HEK293T (cell line): Measurements from ENCODE around the gene MME.

Source experiments
- ARNT ChIP-seq: fragments of 450-650 bp; IDR thresholded peaks from 2 replicates; pipeline ENCODE4 v1.6.1; 2017; ENCODE audit warnings: mild to moderate bottlenecking
- BHLHE40 ChIP-seq: fragments of 450-650 bp; IDR thresholded peaks from 2 replicates; pipeline ENCODE4 v1.6.1; 2016; ENCODE audit warnings: mild to moderate bottlenecking, moderate library complexity, borderline replicate concordance
- ELF4 ChIP-seq: fragments of 450-650 bp; IDR thresholded peaks from 2 replicates; pipeline ENCODE4 v1.6.1; 2017; ENCODE audit warnings: antibody characterized with exemption
- FOXA1 ChIP-seq: fragments of 450-650 bp; IDR thresholded peaks from 2 replicates; pipeline ENCODE4 v1.6.1; 2016; ENCODE audit warnings: mild to moderate bottlenecking
- FOXK2 ChIP-seq: fragments of 450-650 bp; IDR thresholded peaks from 2 replicates; pipeline ENCODE4 v1.6.1; 2016; ENCODE audit warnings: mild to moderate bottlenecking
- FOXM1 ChIP-seq: fragments of 450-650 bp; IDR thresholded peaks from 2 replicates; pipeline ENCODE4 v1.6.1; 2017; ENCODE audit warnings: mild to moderate bottlenecking, borderline replicate concordance
- L3MBTL2 ChIP-seq: fragments of 450-650 bp; conservative IDR thresholded peaks from 2 replicates; pipeline ENCODE4 v1.6.1; 2016; ENCODE audit warnings: mild to moderate bottlenecking
- LEF1 ChIP-seq: fragments of 450-650 bp; IDR thresholded peaks from 2 replicates; pipeline ENCODE4 v1.6.1; 2017; ENCODE audit warnings: mild to moderate bottlenecking, borderline replicate concordance
- NFRKB ChIP-seq: fragments of 450-650 bp; IDR thresholded peaks from 2 replicates; pipeline ENCODE4 v1.6.1; 2016; ENCODE audit warnings: mild to moderate bottlenecking, moderate library complexity
- PKNOX1 ChIP-seq: fragments of 450-650 bp; IDR thresholded peaks from 2 replicates; pipeline ENCODE4 v1.6.1; 2016
- SP1 ChIP-seq: fragments of 450-650 bp; IDR thresholded peaks from 2 replicates; pipeline ENCODE4 v1.6.1; 2017
- SUZ12 ChIP-seq: fragments of 450-650 bp; IDR thresholded peaks from 2 replicates; pipeline ENCODE4 v1.6.1; 2016; ENCODE audit warnings: mild to moderate bottlenecking
- TARDBP ChIP-seq: fragments of 450-650 bp; IDR thresholded peaks from 2 replicates; pipeline ENCODE4 v1.6.1; 2016

GRCh38 chr3:155227141-155227540 is 147.0 kb downstream of the MME start:
- TF ChIP-seq BHLHE40 (no peak), LEF1 (no peak), FOXM1 (no peak), SUZ12 (no peak), SP1 (no peak), ARNT (no peak), NFRKB (no peak), FOXK2 (no peak), L3MBTL2 (no peak), TARDBP (no peak), ELF4 (no peak), FOXA1 (no peak), PKNOX1 (no peak)
